ENCODE data around the gene PRKCZ. TPM values are rescaled to one million over a fixed set of nuclear protein-coding genes. Genes with fewer than 3 reads are reported as not detected.

Gene PRKCZ
- total and polyA plus RNA-seq, 9 donors = 3.4 to 16.1 (median 5.8) TPM

- H3K4me1 ChIP-seq (ENCODE audit: insufficient read depth) = peaks cover 2% of the 10 kb centered on the region
- peak in 2 of 5 donors; percentile 36 to 47 for DNase-seq
- H3K9me3 ChIP-seq = no peaks in the 10 kb centered on the region
- TF ChIP-seq EP300 (IDR thresholded peaks at IDR 0.05) = no peak
- TF ChIP-seq POLR2A (IDR thresholded peaks at IDR 0.05) = no peak
- no peak for TF ChIP-seq CTCF (IDR thresholded peaks at IDR 0.05)
- H3K4me3 ChIP-seq = no peak overlapping the region
- WGBS, 3 donors = 7 to 20% (median 8%) methylated on average over 27 to 61 of the region's 61 CpGs
- H3K27ac ChIP-seq = no peak overlapping the region
- H3K27me3 ChIP-seq = peaks cover 3% of the 10 kb centered on the region
- intact Hi-C loops (cut with DNase I) = loop anchor here in 1 of 4 donors (10.0 kb wide), 1 partner anchor 55 kb away; no protein-coding TSS in a partner anchor
- no peaks in the 10 kb centered on the region for H3K36me3 ChIP-seq
Observed at GRCh38 chr1:2019571-2020309, 30.5 kb upstream of the PRKCZ start.

- Histone ChIP-seq H3K27ac (no peak overlapping the region), H3K4me3 (no peak overlapping the region), H3K36me3 (no peaks in the 10 kb centered on the region), H3K4me1 (ENCODE audit: insufficient read depth) (peaks cover 4% of the 10 kb centered on the region), H3K9me3 (no peaks in the 10 kb centered on the region), H3K27me3 (peaks cover 3% of the 10 kb centered on the region)
- WGBS, 3 donors = 73 to 83% (median 82%) methylated on average over 11 of the region's 11 CpGs
- DNase-seq = no peak
- intact Hi-C loops (cut with DNase I) = loop anchor here in 1 of 4 donors (10.0 kb wide), 1 partner anchor 55 kb away; no protein-coding TSS in a partner anchor
- TF ChIP-seq CTCF (IDR thresholded peaks at IDR 0.05) (no peak), POLR2A (IDR thresholded peaks at IDR 0.05) (no peak), EP300 (IDR thresholded peaks at IDR 0.05) (no peak)
Observed at GRCh38 chr1:2020310-2020655, 29.9 kb upstream of the PRKCZ start.

DNA sequence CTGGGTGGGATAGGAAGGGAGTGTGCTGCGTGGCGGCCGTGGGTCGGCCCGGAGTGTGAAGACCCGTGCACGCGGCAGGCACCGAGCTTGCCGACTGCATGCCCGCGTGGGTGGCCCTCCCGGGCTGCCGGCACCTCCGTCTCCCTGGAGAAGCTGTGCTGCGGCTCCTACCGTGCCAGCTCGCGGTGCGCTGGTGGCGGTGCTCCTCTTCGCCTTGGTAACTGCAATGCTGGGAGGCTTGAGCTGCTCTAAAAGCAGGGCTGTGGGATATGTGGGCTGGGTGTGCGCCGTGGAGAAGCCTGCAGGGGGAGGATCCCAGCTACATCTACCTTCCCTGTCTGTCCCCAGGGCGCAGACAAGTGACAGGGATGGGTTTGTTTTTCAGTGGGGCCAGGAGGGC, 28.7 kb upstream of the PRKCZ start:
- TF ChIP-seq POLR2A (IDR thresholded peaks at IDR 0.05) = no peak
- no peak for TF ChIP-seq CTCF (IDR thresholded peaks at IDR 0.05)
- no peak for TF ChIP-seq EP300 (IDR thresholded peaks at IDR 0.05)
- no peak for DNase-seq
- Histone ChIP-seq H3K27me3 (peaks cover 3% of the 10 kb centered on the region), H3K9me3 (no peaks in the 10 kb centered on the region), H3K4me1 (ENCODE audit: insufficient read depth) (peaks cover 6% of the 10 kb centered on the region), H3K27ac (no peak overlapping the region), H3K36me3 (no peaks in the 10 kb centered on the region), H3K4me3 (no peak overlapping the region)
- 77 to 89% (median 85%) methylated on average over 24 to 25 of the region's 25 CpGs for WGBS, 3 donors
- intact Hi-C loops (cut with DNase I) = loop anchor here in 1 of 4 donors (10.0 kb wide), 1 partner anchor 57 kb away; no protein-coding TSS in a partner anchor

- intact Hi-C loops (cut with DNase I) = loop anchor here in 1 of 4 donors (10.0 kb wide), 1 partner anchor 57 kb away; no protein-coding TSS in a partner anchor
- Histone ChIP-seq H3K9me3 (no peaks in the 10 kb centered on the region), H3K4me3 (no peak overlapping the region), H3K36me3 (no peaks in the 10 kb centered on the region), H3K27me3 (peaks cover 3% of the 10 kb centered on the region), H3K27ac (no peak overlapping the region), H3K4me1 (ENCODE audit: insufficient read depth) (peaks cover 6% of the 10 kb centered on the region)
- WGBS, 3 donors = 56 to 72% (median 62%) methylated on average over 12 to 21 of the region's 21 CpGs
- no peak for DNase-seq
- no peak for TF ChIP-seq CTCF (IDR thresholded peaks at IDR 0.05)
- no peak for TF ChIP-seq POLR2A (IDR thresholded peaks at IDR 0.05)
- TF ChIP-seq EP300 (IDR thresholded peaks at IDR 0.05) = no peak
Observed at GRCh38 chr1:2022063-2022770, 28.0 kb upstream of the PRKCZ start.
